Hematopoietic multipotent progenitor cell treated with erythropoietin and hydrocortisone succinate and interleukin-3 and kit ligand, for 4 days (in vitro differentiated cells): ENCODE measurements around the gene RAB43.
"Not testable (repeated sequence)": the region's sequence is repeated elsewhere in the genome, so short reads cannot be mapped to it uniquely, and the experiment has no call there.

Experiments used
- DNase-seq: peaks from one replicate; pipeline ENCODE4 v3.0.0-alpha.2; 2015

RAB43 gene

DNA sequence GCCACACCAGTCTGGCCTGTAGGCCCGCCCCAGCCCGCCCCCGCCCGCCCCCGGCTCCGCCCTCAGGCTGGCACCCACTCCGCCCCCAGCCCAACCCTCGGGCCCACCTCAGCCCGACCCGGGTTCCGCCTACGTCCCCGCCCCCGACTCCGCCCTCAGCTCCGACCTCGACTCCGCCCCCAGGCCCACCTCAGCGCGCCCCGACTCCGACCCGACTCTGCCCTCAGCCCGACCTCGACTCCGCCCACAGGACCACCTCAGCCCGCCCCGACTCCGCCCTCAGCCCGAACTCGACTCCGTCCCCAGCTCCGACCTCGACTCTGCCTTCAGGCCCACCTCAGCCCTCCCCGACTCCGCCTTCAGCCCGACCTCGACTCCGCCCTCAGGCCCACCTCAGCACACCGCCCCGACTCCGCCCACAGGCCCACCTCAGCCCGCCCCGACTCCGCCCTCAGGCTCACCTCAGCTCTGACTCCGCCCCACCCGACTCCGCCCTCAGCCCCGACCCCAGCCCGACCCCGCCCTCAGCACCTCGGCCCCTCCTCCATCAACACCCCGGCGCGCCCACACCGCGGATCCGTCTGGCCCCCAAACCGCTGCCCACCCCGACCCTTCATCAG is at the start of gene RAB43:
RAB43 (minus strand) TSS at position 13 of the 620 bp plus-strand sequence. CDS start 315 bp downstream, outside the sequence.
- DNase-seq, result peak; percentile 90

- DNase-seq, result no peak
These were observed 45.2 kb upstream of the RAB43 start for GRCh38 chr3:129166579-129167332.

GRCh38 chr3:129165594-129165993 is 44.0 kb upstream of the RAB43 start:
- not testable (repeated sequence) for DNase-seq

GRCh38 chr3:129164500-129164899 is 42.9 kb upstream of the RAB43 start:
- no peak for DNase-seq

DNA sequence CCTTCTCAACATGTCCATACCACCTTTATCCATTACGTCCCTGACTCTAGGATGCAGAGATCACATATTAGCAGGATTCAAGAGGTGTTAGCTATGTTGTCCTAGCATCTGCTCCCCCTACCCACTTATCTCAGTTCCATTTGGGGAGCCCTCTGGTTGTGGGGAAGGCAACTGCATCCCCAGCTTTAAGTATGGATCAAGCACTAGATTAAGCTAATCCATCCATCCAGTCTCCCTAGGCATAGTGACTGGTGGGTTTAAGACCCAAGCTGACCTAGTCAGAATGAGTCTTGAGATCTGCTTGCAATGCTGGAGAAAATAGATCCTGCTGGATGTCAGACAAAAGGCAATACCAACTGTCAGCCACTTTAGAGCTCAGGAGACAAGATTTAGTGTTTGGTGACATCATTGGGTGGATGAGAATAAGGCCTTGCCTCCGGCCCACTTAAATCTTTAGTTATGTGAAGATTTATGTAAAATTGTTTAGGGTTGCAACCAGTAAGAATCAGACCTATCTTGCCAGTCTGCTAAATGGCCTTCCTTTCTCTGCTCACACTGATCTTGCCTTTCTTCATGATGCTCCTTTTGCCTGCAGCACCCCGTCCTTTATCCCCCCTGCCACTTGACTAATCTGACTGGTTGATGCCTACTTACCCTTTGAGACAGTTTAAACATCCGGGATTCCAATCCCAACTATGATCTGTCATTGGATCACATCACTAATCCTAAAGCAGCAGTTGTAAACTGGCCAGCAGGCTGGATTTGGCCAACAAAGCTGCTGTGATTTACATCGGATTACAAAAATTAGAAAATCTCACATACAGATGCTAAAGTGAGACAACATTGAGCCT is 41.4 kb upstream of the RAB43 start:
- DNase-seq, result peak; percentile 62

DNA sequence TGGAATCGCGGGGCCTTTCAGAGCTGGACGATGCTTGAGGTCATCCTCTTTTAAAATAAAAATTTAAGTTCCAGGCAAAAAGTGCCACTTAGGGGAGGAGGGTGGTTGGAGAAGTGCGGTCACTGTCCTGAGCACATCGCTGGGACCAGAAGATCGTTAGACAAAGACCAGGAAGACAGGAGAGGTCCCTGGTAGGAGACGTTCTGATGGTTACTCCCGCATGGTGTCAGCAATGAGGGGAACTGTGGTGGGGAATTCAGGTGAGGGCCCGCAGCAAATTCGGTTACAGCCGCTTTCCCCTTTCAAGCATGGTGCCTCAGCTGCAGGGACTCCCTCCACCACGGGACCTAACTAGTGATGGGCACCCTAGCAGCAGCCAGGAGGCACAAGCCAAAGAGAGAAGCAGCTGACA is 40.3 kb upstream of the RAB43 start:
- DNase-seq, result peak; percentile 65

DNA sequence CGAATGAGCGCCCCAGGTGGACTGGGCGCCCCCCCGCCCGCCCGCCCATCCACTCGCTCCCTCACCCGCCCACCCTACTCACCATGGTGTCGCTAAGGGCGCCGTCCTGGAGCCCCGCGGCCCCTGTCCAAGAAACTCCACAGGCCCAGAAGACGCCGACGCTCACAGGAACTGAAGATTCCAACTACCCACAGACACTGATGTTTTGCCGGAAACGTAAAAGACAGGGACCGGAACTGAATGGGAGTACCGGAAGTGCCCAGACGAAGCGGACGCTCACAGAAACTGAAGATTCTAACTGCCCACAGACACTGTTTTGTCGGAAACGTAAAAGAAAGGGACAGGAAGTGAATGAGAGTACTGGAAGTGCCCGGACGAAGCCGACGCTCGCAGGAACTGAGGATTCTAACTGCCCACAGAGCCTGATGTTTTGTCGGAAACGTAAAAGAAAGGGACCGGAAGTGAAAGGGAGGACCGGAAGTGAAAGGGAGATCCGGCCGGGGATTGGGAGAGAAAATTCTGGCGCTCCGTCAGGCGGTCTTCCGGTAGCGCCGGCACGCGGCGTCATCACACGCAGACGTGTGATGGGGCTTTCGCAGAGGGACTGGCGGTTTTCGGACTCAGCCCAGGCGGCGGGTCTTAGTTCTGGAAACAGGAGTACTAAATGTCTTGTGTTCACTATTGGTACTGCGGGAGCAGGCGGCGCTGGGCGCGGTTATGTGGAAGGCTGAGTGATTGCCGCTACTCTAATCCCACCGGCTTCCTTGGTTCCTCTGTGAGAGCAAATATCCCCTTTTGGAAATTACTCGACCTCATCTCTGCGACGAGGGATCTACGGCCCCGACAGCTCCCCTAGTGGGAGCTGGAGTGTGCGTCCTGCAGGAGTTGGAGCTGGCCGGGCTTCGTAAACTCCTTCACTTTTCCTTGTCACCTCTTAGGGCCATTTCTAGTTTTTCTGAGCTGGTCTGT is 39.6 kb upstream of the RAB43 start, which contains the start of gene ISY1:
ISY1 (minus strand) TSS at position 173 of the 969 bp plus-strand sequence; CDS start at position 85, 88 bp downstream.
- DNase-seq, result peak; percentile 98

DNA sequence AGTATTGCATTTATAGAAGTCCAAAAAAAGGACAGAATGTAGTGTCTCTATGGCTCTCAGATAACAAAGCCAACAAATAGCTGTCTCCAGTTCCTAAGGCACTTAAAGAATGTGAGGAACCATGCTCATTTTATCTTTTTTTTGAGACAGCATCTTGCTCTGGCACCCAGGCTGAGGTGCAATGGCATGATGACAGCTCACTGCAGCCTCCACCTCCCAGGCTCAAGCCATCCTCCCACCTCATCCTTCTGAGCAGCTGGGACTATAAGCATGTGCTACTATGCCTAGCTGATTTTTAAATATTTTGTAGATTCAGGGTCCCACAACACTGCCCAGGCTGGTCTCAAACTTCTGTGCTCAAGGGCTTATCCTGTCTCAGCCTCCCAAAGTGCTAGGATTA is 23.2 kb upstream of the RAB43 start:
- DNase-seq, result no peak

GRCh38 chr3:129141011-129141410 is 19.4 kb upstream of the RAB43 start:
- DNase-seq, result not testable (repeated sequence)

DNA sequence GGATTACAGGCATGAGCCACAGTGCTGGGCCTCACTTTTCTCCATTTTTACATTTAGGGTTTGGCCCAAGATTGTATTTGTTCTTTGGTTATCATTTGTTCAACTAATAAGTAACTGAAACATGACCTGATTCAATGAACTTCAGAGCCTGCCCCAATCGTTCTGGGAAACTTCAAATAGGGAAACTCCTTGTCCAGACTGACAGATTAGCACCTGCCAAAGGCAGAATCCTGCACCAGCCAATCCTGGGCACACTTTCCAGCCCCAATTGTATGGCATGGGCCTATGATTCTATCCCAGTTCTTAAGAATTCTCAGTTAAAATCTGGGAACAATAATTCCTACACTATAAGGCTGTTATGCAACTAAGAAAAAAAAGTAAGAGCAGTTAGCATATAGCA is 18.3 kb upstream of the RAB43 start:
- no peak for DNase-seq

DNA sequence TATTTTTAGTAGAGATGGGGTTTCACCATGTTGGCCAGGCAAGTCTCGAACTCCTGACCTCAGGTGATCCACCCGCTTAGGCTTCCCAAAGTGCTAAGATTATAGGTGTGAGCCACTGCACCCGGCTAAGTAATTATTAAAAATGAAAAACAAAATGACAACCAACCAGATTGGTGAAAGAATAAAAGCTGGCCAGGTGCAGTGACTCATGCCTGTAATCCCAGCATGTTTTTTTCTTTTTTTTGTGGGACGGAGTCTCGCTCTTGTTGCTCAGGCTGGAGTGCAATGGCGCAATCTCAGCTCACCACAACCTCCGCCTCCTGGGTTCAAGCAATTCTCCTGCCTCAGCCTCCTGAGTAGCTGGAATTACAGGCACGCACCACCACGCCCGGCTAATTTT is 14.7 kb upstream of the RAB43 start:
- not testable (repeated sequence) for DNase-seq

GRCh38 chr3:129132097-129132866 is 10.7 kb upstream of the RAB43 start:
- DNase-seq, result no peak

DNA sequence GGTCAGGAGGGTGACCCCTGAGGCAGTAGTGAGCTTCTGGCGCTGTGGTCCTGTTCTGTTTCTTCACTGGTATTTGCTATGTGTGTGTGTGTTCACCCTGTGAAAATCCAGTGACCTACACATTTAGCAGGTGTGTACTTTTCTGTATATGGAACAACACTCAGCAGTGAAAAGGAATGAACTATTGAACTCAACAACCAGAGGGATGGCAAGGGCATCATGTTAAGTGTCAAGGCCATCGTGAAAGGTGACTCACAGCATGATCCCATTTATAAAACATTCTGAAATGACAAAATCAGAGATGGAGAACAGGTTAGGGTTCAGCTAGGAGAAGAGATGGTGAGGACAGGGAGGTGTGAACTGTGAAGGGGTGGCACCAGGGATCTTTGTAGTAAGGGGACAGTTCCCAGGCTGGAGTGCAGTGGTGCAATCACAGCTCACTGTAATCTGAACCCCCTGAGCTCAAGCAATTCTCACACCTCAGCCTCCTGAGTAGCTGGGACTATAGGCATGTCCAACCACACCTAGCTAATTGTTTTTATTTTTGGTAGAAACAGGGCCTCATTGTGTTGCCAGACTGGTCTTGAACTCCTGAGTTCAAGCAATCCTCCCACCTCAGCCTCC is 10.0 kb upstream of the RAB43 start:
- no peak for DNase-seq

DNA sequence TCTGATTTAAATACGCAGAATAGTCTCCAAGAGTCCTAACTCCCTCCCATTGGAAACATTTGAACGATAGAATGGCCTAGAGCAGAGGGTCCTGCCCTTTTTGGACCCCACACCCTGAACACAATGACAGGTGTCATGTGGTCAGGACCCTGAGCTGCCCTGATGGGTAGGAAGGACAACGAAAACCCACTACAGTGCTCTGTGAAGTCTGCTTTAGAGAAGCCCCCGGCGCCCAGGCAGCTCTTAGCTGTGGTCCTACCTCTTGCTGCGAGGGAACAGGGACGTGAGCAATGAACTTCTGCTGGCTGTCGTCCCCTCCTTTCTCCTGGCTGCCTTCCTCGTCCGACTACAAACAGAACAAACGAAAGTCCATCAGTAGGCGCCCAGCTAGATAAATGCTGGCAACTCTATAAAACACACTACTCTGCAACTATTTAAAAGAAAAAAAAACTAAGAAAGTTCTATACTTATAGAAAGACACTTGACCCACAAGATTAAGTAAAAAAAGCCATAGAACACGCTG is 8.7 kb upstream of the RAB43 start:
- DNase-seq, result no peak

GRCh38 chr3:129128357-129129155 is 7.0 kb upstream of the RAB43 start:
- no peak for DNase-seq

- DNase-seq, result no peak
These were observed 5.2 kb upstream of the RAB43 start for GRCh38 chr3:129126726-129127280.

DNA sequence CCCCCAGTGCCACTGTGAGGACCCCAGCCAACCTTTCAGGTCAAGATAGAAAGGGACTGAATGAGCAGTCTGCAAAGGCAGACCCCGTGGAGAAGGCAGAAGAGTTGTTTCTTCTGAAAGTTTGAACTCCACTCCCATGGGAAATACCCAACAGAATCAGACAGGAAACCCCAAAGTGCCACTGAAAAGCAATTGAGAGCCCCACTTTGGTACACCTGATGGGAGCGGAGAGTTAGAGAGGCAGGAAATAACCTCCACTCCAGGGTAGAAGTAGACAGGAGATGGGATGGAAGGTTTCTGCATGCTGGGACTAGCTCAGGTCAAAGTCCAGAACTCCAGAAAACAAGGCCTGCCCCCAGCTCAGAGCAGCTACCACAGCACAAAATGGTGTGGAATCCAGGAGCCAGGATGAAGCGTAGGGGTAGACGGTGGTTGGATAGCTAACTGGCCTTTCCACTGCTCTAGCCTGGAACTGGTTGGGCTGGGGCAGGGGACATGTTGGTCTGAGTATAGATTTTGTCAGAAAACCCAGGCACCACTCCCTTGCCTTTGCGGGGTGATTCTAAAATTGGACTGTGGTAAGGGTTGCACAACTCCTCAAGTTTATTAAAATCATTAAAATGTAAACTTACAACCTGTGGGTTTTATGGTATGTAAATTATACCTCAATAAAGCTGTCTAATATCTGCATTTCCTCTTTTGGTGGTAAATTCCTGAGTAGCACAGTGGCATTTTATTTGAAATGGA is 1.9 kb upstream of the RAB43 start:
- peak; percentile 77 for DNase-seq

- no peak for DNase-seq
These were observed 908 bp upstream of the RAB43 start for GRCh38 chr3:129122412-129123011.
